ENCODE data around the gene SV2C. TPM values are rescaled to one million over a fixed set of nuclear protein-coding genes. Genes with fewer than 3 reads are reported as not detected.

The SV2C gene
- polyA plus RNA-seq, 3 donors = 0.01 to 0.02 TPM; not detected in 1

DNA sequence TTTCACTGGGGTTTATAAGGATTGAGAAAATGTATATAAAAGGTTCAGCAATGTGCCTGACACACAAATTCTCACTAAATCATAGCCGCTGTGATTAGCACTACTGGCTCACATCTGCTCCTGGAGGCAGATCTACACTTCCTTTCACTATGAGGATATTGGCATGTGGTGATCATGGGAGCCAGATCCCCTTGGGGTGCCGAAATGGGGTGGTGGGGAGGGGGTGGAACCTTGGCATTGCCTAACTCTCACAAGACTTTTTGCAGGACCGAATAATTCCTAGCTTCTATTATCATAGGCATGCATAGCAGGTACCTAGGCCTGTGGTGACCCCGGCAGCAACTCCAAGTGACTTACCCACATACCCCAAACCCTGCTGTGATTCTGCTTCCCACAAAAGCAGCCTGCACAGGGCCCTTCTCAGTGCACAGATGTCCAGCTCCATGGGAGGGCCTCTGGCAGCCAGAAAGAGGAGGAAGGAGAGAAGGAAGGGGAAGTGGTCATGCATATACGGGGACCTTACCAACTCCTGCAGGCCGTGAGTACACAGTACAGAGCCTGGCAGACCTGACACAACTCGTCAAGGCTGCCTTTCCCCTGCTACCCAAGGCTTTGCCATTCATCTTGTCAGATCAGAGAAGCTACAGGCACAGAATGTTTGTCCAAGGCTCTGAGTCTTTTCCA, 258.6 kb downstream of the SV2C start:
- Histone ChIP-seq H3K9me3 (replicated peaks in 1 of 2; ENCODE audit: control insufficient read depth in 1 of 2, insufficient read depth in 1 of 2, low read length in 2 of 2) (no peaks in the 10 kb centered on the region), H3K79me2 (ENCODE audit: insufficient read depth, low read length) (no peaks in the 10 kb centered on the region), H3K27me3 (ENCODE audit: control insufficient read depth in 2 of 2, insufficient read depth in 2 of 2, low read length in 2 of 2) (no peaks in the 10 kb centered on the region), H3K4me3 (replicated peaks in 1 of 3; ENCODE audit: low read depth in 2 of 3, low read length in 3 of 3) (peak overlapping the region in 1 of 3 experiments; percentile 3), H3K27ac (ENCODE audit: low read depth in 1 of 2, low read length in 2 of 2) (peak overlapping the region; percentile 15 to 51), H3K4me1 (ENCODE audit: control insufficient read depth in 1 of 2, insufficient read depth in 2 of 2, low read length in 2 of 2) (peaks cover 23 to 27% of the 10 kb centered on the region in 2 donors), H3K9ac (ENCODE audit: insufficient read depth, low read length, poor library complexity, severe bottlenecking) (no peak overlapping the region), H3K4me2 (replicated peaks; ENCODE audit: extremely low read depth, low read length, poor library complexity, severe bottlenecking) (peak overlapping the region; percentile 2), H4K20me1 (ENCODE audit: insufficient read depth, low read length) (no peaks in the 10 kb centered on the region), H3K36me3 (replicated peaks in 1 of 2; ENCODE audit: control insufficient read depth in 1 of 2, insufficient read depth in 2 of 2, low read length in 2 of 2) (no peaks in the 10 kb centered on the region), H2AFZ (ENCODE audit: insufficient read depth, low read depth, low read length, poor library complexity, severe bottlenecking) (peak overlapping the region; percentile 69)
- Mint-ChIP-seq H3K27ac (peak overlapping the region; percentile 53 to 86 (median 76)), H3K4me3 (peak overlapping the region; percentile 12 to 69), H3K9me3 (no peaks in the 10 kb centered on the region), H3K36me3 (peaks cover 0 to 3% of the 10 kb centered on the region in 2 donors), H3K27me3 (ENCODE audit: low read depth in 3 of 3) (peaks cover 0 to 3% (median 2%) of the 10 kb centered on the region in 3 donors), H3K4me1 (peaks cover 28% of the 10 kb centered on the region)
- TF ChIP-seq, protein P1, sequence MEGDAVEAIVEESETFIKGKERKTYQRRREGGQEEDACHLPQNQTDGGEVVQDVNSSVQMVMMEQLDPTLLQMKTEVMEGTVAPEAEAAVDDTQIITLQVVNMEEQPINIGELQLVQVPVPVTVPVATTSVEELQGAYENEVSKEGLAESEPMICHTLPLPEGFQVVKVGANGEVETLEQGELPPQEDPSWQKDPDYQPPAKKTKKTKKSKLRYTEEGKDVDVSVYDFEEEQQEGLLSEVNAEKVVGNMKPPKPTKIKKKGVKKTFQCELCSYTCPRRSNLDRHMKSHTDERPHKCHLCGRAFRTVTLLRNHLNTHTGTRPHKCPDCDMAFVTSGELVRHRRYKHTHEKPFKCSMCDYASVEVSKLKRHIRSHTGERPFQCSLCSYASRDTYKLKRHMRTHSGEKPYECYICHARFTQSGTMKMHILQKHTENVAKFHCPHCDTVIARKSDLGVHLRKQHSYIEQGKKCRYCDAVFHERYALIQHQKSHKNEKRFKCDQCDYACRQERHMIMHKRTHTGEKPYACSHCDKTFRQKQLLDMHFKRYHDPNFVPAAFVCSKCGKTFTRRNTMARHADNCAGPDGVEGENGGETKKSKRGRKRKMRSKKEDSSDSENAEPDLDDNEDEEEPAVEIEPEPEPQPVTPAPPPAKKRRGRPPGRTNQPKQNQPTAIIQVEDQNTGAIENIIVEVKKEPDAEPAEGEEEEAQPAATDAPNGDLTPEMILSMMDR (IDR thresholded peaks at IDR 0.05) = no peak
- 0% methylated on average over 2 of the region's 7 CpGs for WGBS (ENCODE audit: insufficient coverage)
- intact Hi-C loops (cut with micrococcal nuclease) = loop anchor here in 1 of 2 donors (5.0 kb wide), 1 partner anchor 66 kb away; no protein-coding TSS in a partner anchor
- peak; percentile 56 to 60 (median 58) for DNase-seq

- Mint-ChIP-seq H3K9me3 (no peaks in the 10 kb centered on the region), H3K27ac (peak overlapping the region in 5 of 7 donors; percentile 53 to 86 (median 76)), H3K36me3 (peaks cover 0 to 3% of the 10 kb centered on the region in 2 donors), H3K27me3 (ENCODE audit: low read depth in 3 of 3) (peaks cover 0 to 6% (median 2%) of the 10 kb centered on the region in 3 donors), H3K4me1 (peaks cover 26% of the 10 kb centered on the region), H3K4me3 (peak overlapping the region in 1 of 2 donors; percentile 69)
- H3K79me2 ChIP-seq (ENCODE audit: insufficient read depth, low read length) = no peaks in the 10 kb centered on the region
- peak overlapping the region; percentile 69 for H2AFZ ChIP-seq (ENCODE audit: insufficient read depth, low read depth, low read length, poor library complexity, severe bottlenecking)
- H3K9me3 ChIP-seq (replicated peaks in 1 of 2; ENCODE audit: control insufficient read depth in 1 of 2, insufficient read depth in 1 of 2, low read length in 2 of 2) = no peaks in the 10 kb centered on the region
- no peak overlapping the region for H3K9ac ChIP-seq (ENCODE audit: insufficient read depth, low read length, poor library complexity, severe bottlenecking)
- intact Hi-C loops (cut with micrococcal nuclease) = loop anchor here in 1 of 2 donors (5.0 kb wide), 1 partner anchor 65 kb away; no protein-coding TSS in a partner anchor
- no CpG with 5 or more reads among the region's 1 CpG for WGBS (ENCODE audit: insufficient coverage)
- H3K27me3 ChIP-seq (ENCODE audit: control insufficient read depth in 2 of 2, insufficient read depth in 2 of 2, low read length in 2 of 2) = no peaks in the 10 kb centered on the region
- no peak for DNase-seq
- no peaks in the 10 kb centered on the region for H4K20me1 ChIP-seq (ENCODE audit: insufficient read depth, low read length)
- TF ChIP-seq, protein P1 (IDR thresholded peaks at IDR 0.05) = no peak
- H3K4me3 ChIP-seq (replicated peaks in 1 of 3; ENCODE audit: low read depth in 2 of 3, low read length in 3 of 3) = no peak overlapping the region
- no peaks in the 10 kb centered on the region for H3K36me3 ChIP-seq (replicated peaks in 1 of 2; ENCODE audit: control insufficient read depth in 1 of 2, insufficient read depth in 2 of 2, low read length in 2 of 2)
- H3K27ac ChIP-seq (ENCODE audit: low read depth in 1 of 2, low read length in 2 of 2) = peak overlapping the region in 1 of 2 donors; percentile 51
- peaks cover 23 to 25% of the 10 kb centered on the region in 2 donors for H3K4me1 ChIP-seq (ENCODE audit: control insufficient read depth in 1 of 2, insufficient read depth in 2 of 2, low read length in 2 of 2)
- peak overlapping the region; percentile 2 for H3K4me2 ChIP-seq (replicated peaks; ENCODE audit: extremely low read depth, low read length, poor library complexity, severe bottlenecking)
Observed at GRCh38 chr5:76342474-76342873, 259.3 kb downstream of the SV2C start.

Measured in CD14-positive monocyte (primary cell).